Adipocyte (in vitro differentiated cells): ENCODE data around the gene MCM10.

Experiments
- DNase-seq: peaks from one replicate; pipeline ENCODE4 v3.0.0-alpha.2; 2015; ENCODE audit warnings: low read depth
- H3K27me3 ChIP-seq: replicated peaks from 2 replicates; pipeline ENCODE4 v1.7.0; 2013; ENCODE audit warnings: mild to moderate bottlenecking, low read length, moderate library complexity; ENCODE audit not compliant: control insufficient read depth, insufficient read depth
- H3K36me3 ChIP-seq: 2 replicates; pipeline ENCODE4 v1.7.0; 2013; ENCODE audit warnings: low read length, mild to moderate bottlenecking, moderate library complexity; ENCODE audit not compliant: control insufficient read depth, insufficient read depth, severe bottlenecking
- H3K4me1 ChIP-seq: 2 replicates; pipeline ENCODE4 v1.7.0; 2013; ENCODE audit warnings: mild to moderate bottlenecking, low read length, moderate library complexity; ENCODE audit not compliant: control insufficient read depth, insufficient read depth
- H3K4me3 ChIP-seq: 2 replicates; pipeline ENCODE4 v1.7.0; 2013; ENCODE audit warnings: mild to moderate bottlenecking, low read length, moderate library complexity
- H3K9ac ChIP-seq: 2 replicates; pipeline ENCODE4 v1.7.0; 2013; ENCODE audit warnings: mild to moderate bottlenecking, low read length, moderate library complexity
- H3K9me3 ChIP-seq: 2 replicates; pipeline ENCODE4 v1.7.0; 2013; ENCODE audit warnings: mild to moderate bottlenecking, low read length, moderate library complexity; ENCODE audit not compliant: control insufficient read depth

MCM10 gene

DNA sequence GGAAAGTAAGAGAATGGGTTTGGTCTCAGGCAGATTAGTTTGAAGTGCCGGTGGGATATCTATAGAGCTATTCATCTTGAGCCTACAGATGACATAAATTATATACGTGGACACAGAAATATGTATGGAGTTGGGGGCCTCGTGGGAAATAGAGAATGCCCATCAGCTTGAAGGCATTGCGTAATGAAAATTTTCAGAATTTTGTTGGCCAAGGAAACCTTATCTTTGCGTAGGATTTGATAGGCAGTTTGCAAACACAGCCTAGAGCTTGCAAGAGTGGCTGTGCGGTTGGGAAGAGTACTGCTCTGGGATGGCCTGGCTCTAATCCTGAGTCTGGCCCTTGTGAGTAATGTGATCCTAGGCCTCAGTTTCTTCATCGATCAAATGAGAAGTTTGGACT is 32.3 kb downstream of the MCM10 start:
- no peaks in the 10 kb centered on the region for H3K36me3 ChIP-seq
- H3K4me3 ChIP-seq: no peak overlapping the region
- peaks cover 8% of the 10 kb centered on the region for H3K4me1 ChIP-seq
- no peaks in the 10 kb centered on the region for H3K27me3 ChIP-seq
- no peaks in the 10 kb centered on the region for H3K9me3 ChIP-seq
- DNase-seq: no peak
- no peak overlapping the region for H3K9ac ChIP-seq

DNA sequence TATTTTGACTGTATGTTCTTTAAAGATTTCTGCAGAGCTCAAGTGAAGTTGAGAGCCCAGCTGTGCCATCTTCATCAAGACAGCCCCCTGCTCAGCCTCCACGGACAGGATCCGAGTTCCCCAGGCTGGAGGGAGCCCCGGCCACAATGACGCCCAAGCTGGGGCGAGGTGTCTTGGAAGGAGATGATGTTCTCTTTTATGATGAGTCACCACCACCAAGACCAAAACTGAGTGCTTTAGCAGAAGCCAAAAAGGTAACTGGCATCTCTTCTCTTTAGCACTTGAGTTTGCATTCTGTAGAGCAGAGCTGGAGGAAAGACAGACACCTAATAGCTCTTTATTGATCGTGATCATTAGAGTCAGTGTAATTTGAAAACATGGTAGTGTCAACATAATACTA is 33.7 kb downstream of the MCM10 start:
- Histone ChIP-seq H3K9me3 (no peaks in the 10 kb centered on the region), H3K36me3 (no peaks in the 10 kb centered on the region), H3K27me3 (no peaks in the 10 kb centered on the region), H3K4me3 (no peak overlapping the region), H3K9ac (no peak overlapping the region), H3K4me1 (peaks cover 3% of the 10 kb centered on the region)
- DNase-seq: no peak

DNA sequence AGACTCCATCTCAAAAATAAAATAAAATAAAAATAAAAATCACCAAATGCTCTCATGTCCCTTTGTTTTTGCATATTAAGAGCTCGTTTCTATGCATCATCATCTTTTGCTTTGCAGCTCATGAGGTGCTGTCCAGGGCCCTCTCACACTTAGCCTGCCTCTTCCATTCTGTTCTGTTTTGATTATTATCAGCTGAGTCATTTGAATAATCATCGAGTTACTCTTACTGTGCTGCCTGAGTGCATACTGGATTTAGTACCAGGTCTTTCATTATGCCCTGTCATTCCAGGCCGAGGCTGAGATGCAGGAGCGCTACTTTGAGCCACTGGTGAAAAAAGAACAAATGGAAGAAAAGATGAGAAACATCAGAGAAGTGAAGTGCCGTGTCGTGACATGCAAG is 39.8 kb downstream of the MCM10 start:
- no peak overlapping the region for H3K4me3 ChIP-seq
- H3K9ac ChIP-seq: no peak overlapping the region
- H3K27me3 ChIP-seq: no peaks in the 10 kb centered on the region
- no peaks in the 10 kb centered on the region for H3K36me3 ChIP-seq
- H3K9me3 ChIP-seq: no peaks in the 10 kb centered on the region
- peak; percentile 15 for DNase-seq
- H3K4me1 ChIP-seq: no peaks in the 10 kb centered on the region

DNA sequence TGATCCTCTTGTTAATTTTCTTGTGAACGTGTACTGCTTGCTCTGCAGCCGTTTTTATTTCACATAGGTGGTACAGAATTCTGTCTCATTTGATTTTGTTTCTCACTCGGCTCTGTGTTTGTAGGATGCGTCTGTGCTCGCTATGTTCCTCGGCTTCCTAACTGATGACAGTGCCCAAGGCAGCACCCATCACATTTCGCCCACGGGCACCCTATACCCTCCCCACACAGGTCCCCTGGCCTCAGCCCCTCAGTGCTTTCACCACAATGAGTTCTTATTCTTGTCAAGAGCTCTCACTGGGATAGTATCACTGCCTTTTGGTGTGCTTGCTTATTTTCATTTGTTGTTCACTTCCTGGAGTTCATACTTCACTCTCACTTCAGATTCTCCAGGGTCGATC is 44.7 kb downstream of the MCM10 start:
- H3K4me3 ChIP-seq: no peak overlapping the region
- no peak overlapping the region for H3K9ac ChIP-seq
- H3K9me3 ChIP-seq: no peaks in the 10 kb centered on the region
- no peaks in the 10 kb centered on the region for H3K27me3 ChIP-seq
- H3K4me1 ChIP-seq: no peaks in the 10 kb centered on the region
- no peaks in the 10 kb centered on the region for H3K36me3 ChIP-seq
- DNase-seq: no peak

DNA sequence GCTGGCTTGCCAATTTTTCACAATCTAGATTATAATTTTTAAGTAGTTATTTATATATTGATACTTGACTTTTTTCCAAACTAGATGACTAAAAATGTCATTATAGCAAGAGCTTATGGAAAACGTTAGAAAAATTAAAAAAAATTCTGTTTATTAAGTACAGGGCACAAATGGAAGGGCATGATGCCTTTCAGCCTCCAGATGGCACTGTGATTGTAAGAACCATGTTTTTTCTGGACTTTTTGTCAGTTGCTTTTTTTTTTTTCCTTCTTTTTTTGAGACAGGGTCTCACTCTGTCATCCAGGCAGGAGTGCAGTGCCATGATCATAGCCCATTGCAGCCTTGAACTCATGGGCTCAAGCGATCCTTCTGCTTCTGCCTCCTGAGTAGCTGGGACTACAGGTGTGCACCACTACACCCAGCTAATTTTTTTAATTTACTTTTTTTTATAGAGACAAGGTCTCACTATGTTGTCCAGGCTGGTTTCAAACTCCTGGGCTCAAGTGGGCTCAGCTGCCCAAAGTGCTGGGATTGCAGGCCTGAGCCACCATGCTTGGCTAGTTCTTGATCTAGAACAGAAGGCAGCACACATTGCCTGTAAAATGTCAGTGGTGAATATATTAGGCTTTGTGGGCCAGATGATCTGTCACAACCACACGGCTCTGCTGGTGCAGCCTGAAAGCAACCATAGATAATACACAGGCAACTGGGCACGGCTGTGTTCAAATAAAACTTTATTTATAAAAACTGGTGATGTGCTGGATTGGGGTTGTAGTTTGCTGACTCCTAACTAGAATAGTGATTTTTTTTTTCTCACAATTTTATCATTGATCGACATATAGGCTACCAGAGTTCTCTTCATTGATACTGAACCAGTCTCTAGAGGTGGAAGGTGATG is 45.4 kb downstream of the MCM10 start:
- no peak overlapping the region for H3K9ac ChIP-seq
- no peaks in the 10 kb centered on the region for H3K27me3 ChIP-seq
- H3K36me3 ChIP-seq: no peaks in the 10 kb centered on the region
- peak; percentile 69 for DNase-seq
- no peaks in the 10 kb centered on the region for H3K9me3 ChIP-seq
- no peaks in the 10 kb centered on the region for H3K4me1 ChIP-seq
- no peak overlapping the region for H3K4me3 ChIP-seq

DNA sequence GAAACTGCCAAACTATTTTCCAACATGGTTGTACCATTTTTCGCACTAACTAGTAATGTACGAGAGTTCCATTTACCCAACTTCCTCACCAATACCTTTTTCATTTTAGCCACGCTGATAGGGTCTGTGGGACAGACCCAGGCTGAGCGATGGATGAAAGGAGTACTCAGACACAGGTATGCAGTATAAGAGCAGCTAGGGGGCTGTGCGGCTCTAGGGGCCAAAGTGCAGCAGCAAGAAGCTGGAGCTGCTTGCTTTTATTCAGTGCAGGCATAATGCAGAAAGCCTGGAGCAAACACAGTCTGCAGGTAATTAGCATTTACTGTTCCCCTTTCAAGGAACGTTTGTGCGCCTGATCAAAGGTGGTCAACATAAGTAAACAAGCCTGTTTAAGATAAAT is 51.8 kb downstream of the MCM10 start:
- no peak for DNase-seq
- no peaks in the 10 kb centered on the region for H3K36me3 ChIP-seq
- no peaks in the 10 kb centered on the region for H3K27me3 ChIP-seq
- H3K4me1 ChIP-seq: no peaks in the 10 kb centered on the region
- H3K4me3 ChIP-seq: no peak overlapping the region
- H3K9me3 ChIP-seq: no peaks in the 10 kb centered on the region
- H3K9ac ChIP-seq: no peak overlapping the region

DNA sequence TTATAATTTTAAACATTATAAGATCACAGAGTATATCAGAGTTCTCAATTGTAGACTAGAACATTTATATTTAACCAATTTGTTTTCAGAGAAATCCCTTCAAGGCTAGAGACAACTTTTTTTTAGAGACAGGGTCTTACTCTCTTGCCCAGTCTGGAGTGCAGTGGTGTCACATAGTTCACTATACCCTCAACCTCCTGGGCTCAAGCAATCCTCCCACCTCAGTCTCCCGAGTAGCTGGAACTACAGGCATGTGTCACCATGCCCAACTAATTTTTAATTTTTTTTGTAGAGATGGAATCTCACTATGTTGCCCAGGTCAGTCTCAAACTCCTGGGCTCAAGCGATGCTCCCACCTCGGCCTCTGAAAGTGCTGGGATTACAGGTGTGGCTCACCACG is 57.5 kb downstream of the MCM10 start:
- H3K27me3 ChIP-seq: no peaks in the 10 kb centered on the region
- H3K4me3 ChIP-seq: no peak overlapping the region
- DNase-seq: no peak
- H3K36me3 ChIP-seq: no peaks in the 10 kb centered on the region
- H3K4me1 ChIP-seq: no peaks in the 10 kb centered on the region
- no peak overlapping the region for H3K9ac ChIP-seq
- H3K9me3 ChIP-seq: no peaks in the 10 kb centered on the region

DNA sequence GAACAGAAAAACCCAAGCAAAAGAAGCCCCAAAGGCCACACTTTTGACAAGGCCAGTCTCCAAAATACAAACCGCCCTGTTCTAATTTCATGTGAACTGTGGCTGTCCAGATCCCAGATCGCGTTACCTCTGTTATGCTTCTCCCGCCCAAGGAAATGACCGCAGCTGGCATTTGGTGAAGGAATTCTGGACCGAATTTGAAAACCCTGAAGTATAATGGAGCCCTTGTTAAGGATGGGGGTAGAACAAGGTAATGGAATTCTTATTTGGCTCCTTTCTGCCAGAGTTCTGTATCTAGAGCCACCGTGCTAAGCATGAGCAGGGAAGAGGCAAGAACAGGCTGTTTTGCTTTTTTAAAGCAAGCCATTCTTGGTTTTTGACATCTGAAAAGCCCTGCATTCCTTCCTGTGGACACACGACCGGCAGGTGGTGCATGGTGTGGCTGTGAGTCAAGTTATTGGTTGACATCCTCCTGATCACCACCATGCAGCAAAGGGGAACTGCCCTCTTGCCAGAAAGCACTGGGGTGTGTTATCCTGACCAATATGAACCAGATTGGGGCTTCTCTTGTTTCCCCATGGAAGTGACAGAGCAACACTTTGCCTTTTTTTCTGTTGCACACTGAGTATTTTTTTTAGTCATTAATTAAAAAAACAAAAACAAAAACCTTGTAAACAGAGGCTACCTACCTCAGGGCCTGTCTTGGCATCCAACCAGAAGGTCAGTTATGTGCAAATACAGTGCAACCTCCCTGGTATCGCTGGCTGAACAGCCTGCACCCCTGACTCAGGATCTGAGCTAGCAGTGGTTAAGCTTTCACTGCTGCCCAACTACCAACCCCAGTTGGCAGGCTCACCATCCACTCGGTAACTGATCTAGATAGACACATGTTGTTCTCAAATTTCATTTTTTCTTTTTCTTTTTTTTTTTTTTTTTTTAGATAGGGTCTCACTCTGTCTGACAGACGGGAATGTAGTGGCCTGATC is 58.6 kb downstream of the MCM10 start:
- H3K4me3 ChIP-seq: no peak overlapping the region
- H3K9ac ChIP-seq: no peak overlapping the region
- peak; percentile 17 for DNase-seq
- no peaks in the 10 kb centered on the region for H3K27me3 ChIP-seq
- no peaks in the 10 kb centered on the region for H3K9me3 ChIP-seq
- no peaks in the 10 kb centered on the region for H3K36me3 ChIP-seq
- no peaks in the 10 kb centered on the region for H3K4me1 ChIP-seq

DNA sequence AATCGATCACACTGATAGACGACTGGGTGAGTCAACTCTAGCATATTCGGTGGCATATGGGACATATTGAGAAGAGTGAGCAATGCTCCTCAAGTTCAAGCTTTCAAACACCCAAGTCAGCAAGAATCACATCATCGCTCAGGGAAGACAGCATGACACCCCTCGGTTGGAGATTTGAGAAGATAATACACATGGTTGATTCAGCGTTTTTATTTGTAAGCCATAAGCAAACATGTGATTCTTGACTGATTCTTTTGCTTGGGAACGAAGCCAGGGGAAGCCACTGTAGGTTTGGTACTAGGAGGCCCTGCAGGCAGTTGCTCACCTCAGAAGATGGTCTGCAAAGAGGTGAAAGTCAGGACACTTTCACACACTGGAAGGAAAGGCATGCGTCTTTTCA is 60.2 kb downstream of the MCM10 start:
- H3K27me3 ChIP-seq: no peaks in the 10 kb centered on the region
- H3K4me3 ChIP-seq: no peak overlapping the region

DNA sequence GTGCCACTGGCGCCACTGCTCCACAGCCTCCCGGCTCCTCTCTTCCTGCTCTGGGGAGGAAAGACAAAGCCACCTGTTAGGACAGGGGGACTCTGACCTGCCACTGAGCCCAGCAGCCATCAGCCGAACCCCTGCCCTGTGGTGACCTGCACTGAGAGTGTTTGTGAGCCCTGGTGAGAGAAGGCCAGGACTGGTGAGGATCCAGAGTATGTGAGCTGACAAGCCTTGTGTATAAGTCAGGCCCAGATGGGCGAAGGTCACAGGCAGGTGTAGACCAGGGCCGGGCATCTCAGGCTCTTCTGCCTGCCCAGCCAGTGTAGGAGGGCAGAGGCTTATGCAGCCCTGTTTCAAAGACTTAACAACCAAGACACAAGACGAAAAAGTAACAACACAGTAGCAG is 60.8 kb downstream of the MCM10 start:
- H3K4me3 ChIP-seq: no peak overlapping the region
- no peaks in the 10 kb centered on the region for H3K4me1 ChIP-seq
- no peak for DNase-seq
- H3K27me3 ChIP-seq: no peaks in the 10 kb centered on the region
- H3K36me3 ChIP-seq: no peaks in the 10 kb centered on the region
- no peak overlapping the region for H3K9ac ChIP-seq
- H3K9me3 ChIP-seq: no peaks in the 10 kb centered on the region

More for the DNA sequence above, 60.2 kb downstream of the MCM10 start:
- no peak for DNase-seq
- Histone ChIP-seq H3K9ac (no peak overlapping the region), H3K36me3 (no peaks in the 10 kb centered on the region), H3K4me1 (no peaks in the 10 kb centered on the region), H3K9me3 (no peaks in the 10 kb centered on the region)

DNA sequence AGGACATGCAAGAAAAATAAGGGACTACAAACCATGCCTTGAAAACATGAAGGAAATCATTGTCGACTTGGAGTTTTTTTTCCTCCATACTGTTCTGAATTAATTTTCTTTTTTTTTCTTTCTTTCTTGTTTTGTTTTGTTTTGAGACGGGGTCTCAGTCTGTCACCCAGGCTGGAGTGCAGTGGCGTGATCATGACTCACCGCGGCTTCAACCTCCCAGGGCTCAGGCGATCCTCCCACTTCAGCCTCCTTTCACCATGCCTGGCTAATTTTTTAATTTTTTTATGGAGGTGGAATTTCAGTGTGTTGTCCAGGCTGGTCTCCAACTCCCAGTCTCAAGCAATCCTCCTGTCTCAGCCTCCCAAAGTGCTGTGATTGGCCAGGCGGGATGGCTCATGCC is 61.2 kb downstream of the MCM10 start:
- Histone ChIP-seq H3K9me3 (no peaks in the 10 kb centered on the region), H3K4me1 (no peaks in the 10 kb centered on the region), H3K36me3 (no peaks in the 10 kb centered on the region), H3K9ac (no peak overlapping the region), H3K27me3 (no peaks in the 10 kb centered on the region), H3K4me3 (no peak overlapping the region)
- no peak for DNase-seq
